Vein endothelial cell (primary cell): ENCODE data around the gene GNAO1. TPM values are rescaled to one million over a fixed set of nuclear protein-coding genes. Genes with fewer than 3 reads are reported as not detected.

Experiments used
- small RNA-seq: library from RNA; depleted of rRNA; stranded (forward); fragments of <200 nt; gene quantifications from one replicate; pipeline ENCODE3, GENCODE V24; 2012
- total RNA-seq: library from RNA; depleted of rRNA; stranded (reverse); fragments of >200 nt; gene quantifications from 2 replicates; pipeline ENCODE4 v1.2.3, GENCODE V29; 2012

The GNAO1 gene
- not detected in 2 replicates for total RNA-seq

DNA sequence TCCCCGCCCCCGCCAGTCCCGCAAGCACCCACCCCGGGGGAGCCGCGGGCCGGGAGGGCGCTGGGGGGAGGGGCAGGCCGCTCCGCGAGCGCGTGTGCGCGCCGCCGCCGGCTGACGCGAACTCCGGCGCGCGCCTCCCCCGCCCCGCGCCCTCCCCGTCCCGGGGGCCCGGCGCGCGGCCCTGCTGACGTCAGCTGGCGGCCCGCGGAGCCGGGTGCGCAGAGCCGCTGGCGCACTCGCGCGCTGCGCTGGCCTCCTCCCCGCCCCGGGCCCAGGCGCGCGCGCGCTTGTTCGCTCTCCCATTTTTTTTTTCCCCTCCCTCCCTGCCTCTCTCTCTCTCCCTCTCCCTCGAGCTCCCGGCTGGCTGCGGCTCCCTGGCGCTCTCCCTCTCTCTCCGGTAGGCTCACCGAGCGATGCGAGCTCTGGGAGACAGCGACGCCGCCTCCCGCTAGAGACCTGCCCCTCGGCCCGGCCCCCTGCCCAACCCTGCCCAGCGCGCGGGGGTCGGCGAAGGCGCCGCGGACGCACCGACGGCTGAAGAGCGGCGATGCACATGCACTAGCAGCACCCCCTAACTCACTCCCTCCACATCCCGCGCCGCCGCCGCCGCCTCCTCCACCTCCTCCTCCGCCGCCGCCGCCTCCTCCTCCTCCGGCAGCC is at the start of gene GNAO1:
GNAO1 (plus strand) TSS at position 334 of the 660 bp plus-strand sequence. CDS start 747 bp downstream, outside the sequence.

Small RNA genes within 50 kb of the gene (small RNA-seq; reads per million reads assigned to genes)
- gene MIR3935: not detected

Other genes starting within 250 kb of the GNAO1 start
- 178 and 229 TPM in 2 replicates for gene AMFR, start 234.1 kb downstream of the GNAO1 start, total RNA-seq